Esophagus (tissue), 2 donors: ENCODE results near the gene SF3A2. TPM values are rescaled to one million over a fixed set of nuclear protein-coding genes. Genes with fewer than 3 reads are reported as not detected.

ENCODE experiments used
- H3K27ac ChIP-seq, 2 donors: one replicate each; pipeline ENCODE4 v1.5.1; 2013; ENCODE audit warnings: low read depth in 2 of 2, mild to moderate bottlenecking in 2 of 2, inconsistent platforms in 1 of 2, low read length in 1 of 2, moderate library complexity in 1 of 2
- H3K27me3 ChIP-seq, 2 donors: one replicate each; pipeline ENCODE4 v1.6.1; 2013; ENCODE audit warnings: low read length in 2 of 2, control low read depth in 1 of 2, mild to moderate bottlenecking in 1 of 2; ENCODE audit not compliant: insufficient read depth in 2 of 2, control insufficient read depth in 1 of 2
- H3K36me3 ChIP-seq, 2 donors: one replicate each; pipeline ENCODE4 v1.6.1; 2013; ENCODE audit warnings: low read length in 1 of 2; ENCODE audit not compliant: control insufficient read depth in 2 of 2, insufficient read depth in 2 of 2
- H3K4me1 ChIP-seq, 2 donors: one replicate each; pipeline ENCODE4 v1.6.1; 2013; ENCODE audit warnings: low read length in 1 of 2; ENCODE audit not compliant: control insufficient read depth in 2 of 2, insufficient read depth in 2 of 2
- H3K4me3 ChIP-seq, 2 donors: one replicate each; pipeline ENCODE4 v1.5.1; 2013; ENCODE audit warnings: low read length in 2 of 2, mild to moderate bottlenecking in 2 of 2, low read depth in 1 of 2, moderate library complexity in 1 of 2
- H3K9me3 ChIP-seq, 2 donors: one replicate each; pipeline ENCODE4 v1.6.1; 2013; ENCODE audit warnings: mild to moderate bottlenecking in 2 of 2, low read depth in 1 of 2, low read length in 1 of 2, moderate library complexity in 1 of 2; ENCODE audit not compliant: control insufficient read depth in 2 of 2, insufficient read depth in 1 of 2
- WGBS, 2 donors: extraction: QIAGEN DNeasy Blood & Tissue Kit; methylation state at CpG; one replicate each; pipeline ENCODE4 v1.1.7; 2013; 5-methylcytosine and 5-hydroxymethylcytosine counted together
- polyA plus RNA-seq, 2 donors: library from polyadenylated mRNA; stranded (reverse); fragments of 200-250 nt; gene quantifications; one replicate each; pipeline ENCODE4 v1.2.3, GENCODE V29; 2013
- donor health status: healthy with polysubstance abuse.
- donor health status: Bipolar disorder and iron deficiency.

SF3A2 gene
- polyA plus RNA-seq, 2 donors = 38.2 to 55.3 TPM

DNA sequence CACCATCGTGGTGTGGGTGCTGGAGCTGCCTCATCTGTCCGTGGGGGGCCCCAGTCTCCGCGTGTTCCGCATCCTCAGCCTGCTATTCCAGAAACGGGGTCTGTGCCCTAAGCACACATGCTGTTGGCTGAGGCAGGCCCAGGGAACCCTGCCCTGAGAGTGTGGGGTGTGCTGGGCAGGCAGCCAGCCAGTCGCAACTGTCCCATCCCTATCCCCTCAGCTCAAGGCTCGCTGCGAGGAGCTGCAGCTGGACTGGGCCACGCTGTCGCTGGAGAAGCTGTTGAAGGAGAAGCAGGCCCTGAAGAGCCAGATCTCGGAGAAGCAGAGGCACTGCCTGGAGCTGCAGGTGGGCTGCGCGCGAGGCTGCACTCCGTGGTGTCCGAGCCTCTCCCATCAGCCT, 22.4 kb upstream of the SF3A2 start:
- no peaks in the 10 kb centered on the region for H3K27me3 ChIP-seq
- H3K4me3 ChIP-seq = no peak overlapping the region
- peaks cover 18 to 64% of the 10 kb centered on the region in 2 donors for H3K36me3 ChIP-seq
- peaks cover 0 to 14% of the 10 kb centered on the region in 2 donors for H3K4me1 ChIP-seq
- no peaks in the 10 kb centered on the region for H3K9me3 ChIP-seq
- H3K27ac ChIP-seq = peak overlapping the region; percentile 40 to 90
- 90 to 94% methylated on average over 17 of the region's 17 CpGs for WGBS, 2 donors

- 79 to 80% methylated on average over 31 of the region's 31 CpGs for WGBS, 2 donors
- Histone ChIP-seq H3K36me3 (peaks cover 16 to 73% of the 10 kb centered on the region in 2 donors), H3K4me1 (peaks cover 0 to 14% of the 10 kb centered on the region in 2 donors), H3K27ac (no peak overlapping the region), H3K9me3 (no peaks in the 10 kb centered on the region), H3K4me3 (no peak overlapping the region), H3K27me3 (no peaks in the 10 kb centered on the region)
Measured at GRCh38 chr19:2215281-2215751, 21.3 kb upstream of the SF3A2 start.

GRCh38 chr19:2216361-2217225, 20.0 kb upstream of the SF3A2 start:
- 93% methylated on average over 42 to 43 of the region's 43 CpGs for WGBS, 2 donors
- peak overlapping the region in 1 of 2 donors; percentile 2 for H3K27ac ChIP-seq
- no peaks in the 10 kb centered on the region for H3K9me3 ChIP-seq
- no peaks in the 10 kb centered on the region for H3K27me3 ChIP-seq
- H3K36me3 ChIP-seq = peaks cover 16 to 68% of the 10 kb centered on the region in 2 donors
- H3K4me1 ChIP-seq = peaks cover 0 to 14% of the 10 kb centered on the region in 2 donors
- H3K4me3 ChIP-seq = no peak overlapping the region

GRCh38 chr19:2217591-2217990, 19.0 kb upstream of the SF3A2 start:
- no peak overlapping the region for H3K4me3 ChIP-seq
- no peak overlapping the region for H3K27ac ChIP-seq
- no peaks in the 10 kb centered on the region for H3K27me3 ChIP-seq
- no peaks in the 10 kb centered on the region for H3K9me3 ChIP-seq
- H3K36me3 ChIP-seq = peaks cover 16 to 74% of the 10 kb centered on the region in 2 donors
- 94 to 96% methylated on average over 21 to 22 of the region's 22 CpGs for WGBS, 2 donors
- H3K4me1 ChIP-seq = peaks cover 0 to 14% of the 10 kb centered on the region in 2 donors

DNA sequence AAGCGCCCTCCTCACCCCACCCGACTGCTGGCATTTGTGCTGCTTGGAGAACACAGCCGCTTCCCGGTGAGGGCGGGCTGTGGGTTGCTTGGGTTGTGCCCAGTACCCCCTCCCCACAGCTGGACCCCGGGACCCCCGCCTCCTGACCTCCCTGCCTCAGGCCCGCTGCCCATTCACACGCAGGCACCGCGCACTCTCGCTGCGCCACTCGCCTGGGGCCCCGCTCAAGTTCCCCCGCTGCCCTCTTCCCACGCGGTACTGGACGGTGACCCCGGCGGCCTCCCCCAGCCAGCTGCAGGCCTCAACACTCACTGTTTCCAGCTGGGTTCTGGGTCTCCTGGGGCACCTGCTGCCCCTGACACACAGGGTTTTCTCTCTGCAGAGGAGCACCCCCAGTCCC, 16.9 kb upstream of the SF3A2 start:
- Histone ChIP-seq H3K4me1 (no peaks in the 10 kb centered on the region), H3K4me3 (no peak overlapping the region), H3K36me3 (peaks cover 16 to 69% of the 10 kb centered on the region in 2 donors), H3K27ac (no peak overlapping the region), H3K27me3 (no peaks in the 10 kb centered on the region), H3K9me3 (no peaks in the 10 kb centered on the region)
- 94 to 95% methylated on average over 21 of the region's 21 CpGs for WGBS, 2 donors

- no peaks in the 10 kb centered on the region for H3K4me1 ChIP-seq
- H3K9me3 ChIP-seq = no peaks in the 10 kb centered on the region
- peaks cover 10 to 74% of the 10 kb centered on the region in 2 donors for H3K36me3 ChIP-seq
- WGBS, 2 donors = 85 to 91% methylated on average over 20 of the region's 20 CpGs
- H3K27ac ChIP-seq = no peak overlapping the region
- no peak overlapping the region for H3K4me3 ChIP-seq
- H3K27me3 ChIP-seq = no peaks in the 10 kb centered on the region
Measured at GRCh38 chr19:2221250-2221831, 15.3 kb upstream of the SF3A2 start.

DNA sequence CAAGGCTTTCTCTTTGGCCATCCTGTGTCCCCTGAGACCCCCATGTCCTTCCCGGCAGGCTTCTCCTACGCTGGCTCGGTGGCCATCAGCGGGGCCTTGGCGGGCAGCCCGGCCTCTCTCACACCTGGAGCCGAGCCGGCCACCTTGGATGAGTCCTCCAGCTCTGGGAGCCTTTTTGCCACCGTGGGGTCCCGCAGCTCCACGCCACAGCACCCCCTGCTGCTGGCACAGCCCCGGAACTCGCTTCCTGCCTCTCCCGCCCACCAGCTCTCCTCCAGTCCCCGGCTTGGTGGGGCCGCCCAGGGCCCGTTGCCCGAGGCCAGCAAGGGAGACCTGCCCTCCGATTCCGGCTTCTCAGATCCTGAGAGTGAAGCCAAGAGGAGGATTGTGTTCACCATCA, 14.7 kb upstream of the SF3A2 start:
- H3K36me3 ChIP-seq = peaks cover 11 to 74% of the 10 kb centered on the region in 2 donors
- H3K4me3 ChIP-seq = no peak overlapping the region
- no peaks in the 10 kb centered on the region for H3K9me3 ChIP-seq
- no peaks in the 10 kb centered on the region for H3K4me1 ChIP-seq
- H3K27ac ChIP-seq = no peak overlapping the region
- H3K27me3 ChIP-seq = no peaks in the 10 kb centered on the region
- WGBS, 2 donors = 86 to 91% methylated on average over 20 of the region's 20 CpGs

- no peaks in the 10 kb centered on the region for H3K9me3 ChIP-seq
- H3K4me3 ChIP-seq = no peak overlapping the region
- H3K27me3 ChIP-seq = no peaks in the 10 kb centered on the region
- H3K27ac ChIP-seq = no peak overlapping the region
- H3K36me3 ChIP-seq = peaks cover 5 to 73% of the 10 kb centered on the region in 2 donors
- H3K4me1 ChIP-seq = peaks cover 0 to 2% of the 10 kb centered on the region in 2 donors
- 87 to 88% methylated on average over 18 of the region's 18 CpGs for WGBS, 2 donors
Measured at GRCh38 chr19:2223391-2223790, 13.2 kb upstream of the SF3A2 start.

GRCh38 chr19:2223959-2224358, 12.7 kb upstream of the SF3A2 start:
- no peaks in the 10 kb centered on the region for H3K9me3 ChIP-seq
- no peak overlapping the region for H3K4me3 ChIP-seq
- H3K27me3 ChIP-seq = no peaks in the 10 kb centered on the region
- H3K27ac ChIP-seq = no peak overlapping the region
- peaks cover 5 to 79% of the 10 kb centered on the region in 2 donors for H3K36me3 ChIP-seq
- 89 to 91% methylated on average over 14 of the region's 14 CpGs for WGBS, 2 donors
- H3K4me1 ChIP-seq = peaks cover 0 to 2% of the 10 kb centered on the region in 2 donors
